OCI-LY3 (cell line): Measurements from ENCODE around the gene CFH.
"Not testable (repeated sequence)": the region's sequence is repeated elsewhere in the genome, so short reads cannot be mapped to it uniquely, and the experiment has no call there.

Experiments
- H2AFZ ChIP-seq: fragments of 200-600, 300-600 bp; shearing (Covaris generic); 2 replicates; pipeline ENCODE4 v1.6.0; 2014; ENCODE audit warnings: antibody characterized with exemption, low read depth, low read length
- H3K27ac ChIP-seq: fragments of 200-600, 300-600 bp; sonication (generic); 2 replicates; pipeline ENCODE4 v1.5.1; 2014; ENCODE audit warnings: mild to moderate bottlenecking, low read length, moderate library complexity, mixed read lengths
- H3K27me3 ChIP-seq: fragments of 200-600, 300-600 bp; sonication (generic); 2 replicates; pipeline ENCODE4 v1.6.1; 2014; ENCODE audit warnings: low read depth, low read length, mixed read lengths
- H3K36me3 ChIP-seq: fragments of 200-600, 300-600 bp; sonication (generic); replicated peaks from 2 replicates; pipeline ENCODE3; 2014; ENCODE audit warnings: low read depth, low read length, mixed read lengths
- H3K4me1 ChIP-seq: fragments of 300-600, 200-600 bp; sonication (generic); 2 replicates; pipeline ENCODE4 v1.6.1; 2014; ENCODE audit warnings: low read length, mixed read lengths
- H3K4me2 ChIP-seq: fragments of 200-600, 300-600 bp; sonication (generic); 2 replicates; pipeline ENCODE4 v1.6.1; 2014; ENCODE audit warnings: low read length, mixed read lengths
- H3K4me3 ChIP-seq: fragments of 300-600, 200-600 bp; sonication (generic); 2 replicates; pipeline ENCODE4 v1.5.1; 2014; ENCODE audit warnings: antibody characterized with exemption, mild to moderate bottlenecking, low read length, moderate library complexity
- H3K79me2 ChIP-seq: fragments of 300-600, 200-600 bp; shearing (Covaris generic); 2 replicates; pipeline ENCODE4 v1.6.1; 2014; ENCODE audit warnings: mild to moderate bottlenecking, low read length, mixed read lengths
- H3K9ac ChIP-seq: fragments of 300-600, 200-600 bp; shearing (Covaris generic); 2 replicates; pipeline ENCODE4 v1.6.0; 2014; ENCODE audit warnings: mild to moderate bottlenecking, low read length, moderate library complexity
- H3K9me3 ChIP-seq: fragments of 200-600, 300-600 bp; shearing (Covaris generic); 2 replicates; pipeline ENCODE4 v1.6.1; 2014; ENCODE audit warnings: low read length, mixed read lengths; ENCODE audit not compliant: insufficient read depth
- H4K20me1 ChIP-seq: fragments of 200-600, 300-600 bp; sonication (generic); 2 replicates; pipeline ENCODE4 v1.6.1; 2016; ENCODE audit warnings: low read length, mixed read lengths; ENCODE audit not compliant: insufficient read depth
- EZH2phosphoT487 ChIP-seq: fragments of 200-600 bp; shearing (Covaris generic); IDR thresholded peaks from 2 replicates; pipeline ENCODE4 v1.6.1; 2018; ENCODE audit warnings: antibody characterized with exemption, mixed run types, low read depth
- TF ChIP-seq, protein P1 (sequence below): fragments of 200-600, 300-600 bp; sonication (generic); IDR thresholded peaks from 2 replicates; pipeline ENCODE4 v1.5.1; 2014; ENCODE audit warnings: antibody characterized with exemption, low read length, low read depth

CFH gene

DNA sequence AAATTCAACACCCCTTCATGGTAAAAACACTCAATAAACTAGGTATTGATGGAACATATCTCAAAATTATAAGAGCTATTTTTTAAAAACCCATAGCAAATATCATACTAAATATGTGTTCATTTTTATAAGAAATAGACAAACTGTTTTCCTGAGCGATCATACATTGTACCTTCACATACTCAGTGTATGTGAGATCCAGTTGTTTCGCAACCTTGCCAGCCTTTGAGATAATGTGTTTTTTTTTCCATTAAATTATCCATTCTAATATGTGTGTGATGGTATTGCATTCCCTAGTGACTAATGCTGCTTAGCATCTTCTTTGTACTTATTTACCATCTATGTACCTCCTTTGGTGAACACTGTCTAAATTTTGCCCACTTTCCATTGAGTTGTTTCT is 47.1 kb downstream of the CFH start:
- Histone ChIP-seq H3K79me2 (no peaks in the 10 kb centered on the region), H3K36me3 (no peaks in the 10 kb centered on the region), H3K9ac (no peak overlapping the region), H2AFZ (no peak overlapping the region), H3K4me3 (no peak overlapping the region), H3K27ac (no peak overlapping the region), H3K9me3 (no peaks in the 10 kb centered on the region), H4K20me1 (no peaks in the 10 kb centered on the region), H3K27me3 (no peaks in the 10 kb centered on the region), H3K4me1 (no peaks in the 10 kb centered on the region), H3K4me2 (no peak overlapping the region)
- TF ChIP-seq, protein P1, sequence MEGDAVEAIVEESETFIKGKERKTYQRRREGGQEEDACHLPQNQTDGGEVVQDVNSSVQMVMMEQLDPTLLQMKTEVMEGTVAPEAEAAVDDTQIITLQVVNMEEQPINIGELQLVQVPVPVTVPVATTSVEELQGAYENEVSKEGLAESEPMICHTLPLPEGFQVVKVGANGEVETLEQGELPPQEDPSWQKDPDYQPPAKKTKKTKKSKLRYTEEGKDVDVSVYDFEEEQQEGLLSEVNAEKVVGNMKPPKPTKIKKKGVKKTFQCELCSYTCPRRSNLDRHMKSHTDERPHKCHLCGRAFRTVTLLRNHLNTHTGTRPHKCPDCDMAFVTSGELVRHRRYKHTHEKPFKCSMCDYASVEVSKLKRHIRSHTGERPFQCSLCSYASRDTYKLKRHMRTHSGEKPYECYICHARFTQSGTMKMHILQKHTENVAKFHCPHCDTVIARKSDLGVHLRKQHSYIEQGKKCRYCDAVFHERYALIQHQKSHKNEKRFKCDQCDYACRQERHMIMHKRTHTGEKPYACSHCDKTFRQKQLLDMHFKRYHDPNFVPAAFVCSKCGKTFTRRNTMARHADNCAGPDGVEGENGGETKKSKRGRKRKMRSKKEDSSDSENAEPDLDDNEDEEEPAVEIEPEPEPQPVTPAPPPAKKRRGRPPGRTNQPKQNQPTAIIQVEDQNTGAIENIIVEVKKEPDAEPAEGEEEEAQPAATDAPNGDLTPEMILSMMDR, result no peak
- TF ChIP-seq EZH2phosphoT487, result no peak

DNA sequence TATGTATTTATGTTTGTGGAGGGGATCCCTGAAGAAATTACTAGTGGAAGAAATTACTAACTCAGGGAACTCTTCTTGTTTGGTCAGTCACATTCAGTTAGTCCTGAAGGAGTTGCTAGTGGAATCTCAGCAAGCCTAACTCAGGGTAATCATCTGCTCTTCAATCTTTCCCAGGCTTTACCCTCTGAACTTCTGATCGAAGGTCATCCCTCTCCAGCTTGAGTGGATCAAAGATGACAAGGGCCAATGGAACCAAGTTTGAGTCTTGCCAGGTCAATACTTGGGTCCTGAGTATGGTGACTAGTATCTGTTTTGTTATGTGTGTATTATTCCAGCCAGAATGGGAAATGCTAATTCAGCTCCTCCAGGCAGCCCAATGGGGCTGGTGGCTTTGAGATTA is 49.3 kb downstream of the CFH start:
- H3K4me3 ChIP-seq, result no peak overlapping the region
- H3K4me2 ChIP-seq, result no peak overlapping the region
- H3K27ac ChIP-seq, result no peak overlapping the region
- H3K9me3 ChIP-seq, result no peaks in the 10 kb centered on the region
- no peaks in the 10 kb centered on the region for H3K36me3 ChIP-seq
- H4K20me1 ChIP-seq, result no peaks in the 10 kb centered on the region
- no peak overlapping the region for H3K9ac ChIP-seq
- no peak for TF ChIP-seq EZH2phosphoT487
- no peak overlapping the region for H2AFZ ChIP-seq
- H3K4me1 ChIP-seq, result no peaks in the 10 kb centered on the region
- H3K27me3 ChIP-seq, result no peaks in the 10 kb centered on the region
- no peaks in the 10 kb centered on the region for H3K79me2 ChIP-seq

DNA sequence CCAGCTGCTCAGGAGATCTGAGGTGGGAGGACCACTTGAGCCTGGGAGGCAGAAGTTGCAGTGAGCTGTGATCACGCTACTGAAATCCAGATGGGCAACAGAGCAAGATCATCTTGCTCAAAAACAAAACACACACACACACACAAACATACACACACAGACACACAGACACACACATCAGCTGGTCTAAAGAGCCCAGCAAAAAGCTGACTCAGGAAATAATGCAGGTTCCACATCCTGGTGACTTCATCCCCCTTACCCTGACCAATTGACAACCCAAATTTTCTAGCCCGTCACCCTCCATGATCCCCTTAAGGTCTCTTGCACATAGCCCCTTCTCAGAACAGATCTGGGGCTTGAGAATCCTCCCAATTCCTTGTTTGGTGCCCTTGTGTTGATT is 58.0 kb downstream of the CFH start:
- H3K9me3 ChIP-seq, H3K79me2 ChIP-seq, H3K4me2 ChIP-seq, H2AFZ ChIP-seq, H3K27me3 ChIP-seq, H3K36me3 ChIP-seq, H3K27ac ChIP-seq, H3K9ac ChIP-seq, H4K20me1 ChIP-seq, H3K4me1 ChIP-seq, H3K4me3 ChIP-seq: not testable (repeated sequence)

DNA sequence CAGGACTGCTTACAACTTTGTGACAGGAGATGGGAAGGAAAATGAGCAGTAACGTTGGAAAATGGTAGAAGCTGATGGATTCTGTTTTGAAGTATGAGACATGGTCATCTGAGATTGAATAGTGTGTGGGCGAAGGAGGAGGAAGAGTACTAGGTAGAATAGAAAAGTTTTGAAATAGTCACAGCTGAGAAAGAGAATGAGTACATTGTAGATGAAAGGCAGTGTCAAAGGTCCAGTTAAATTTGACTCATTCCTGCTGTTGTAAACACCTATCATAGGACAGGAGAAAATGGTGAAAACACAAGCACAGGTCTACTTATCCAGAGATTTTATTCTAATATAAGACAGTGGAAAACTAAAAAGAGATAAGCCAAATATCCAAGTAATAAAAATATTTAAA is 66.0 kb downstream of the CFH start:
- no peak for TF ChIP-seq EZH2phosphoT487
- TF ChIP-seq, protein P1, result no peak
- H3K9ac ChIP-seq, result no peak overlapping the region
- no peak overlapping the region for H2AFZ ChIP-seq
- H3K4me1 ChIP-seq, result no peaks in the 10 kb centered on the region
- H3K4me3 ChIP-seq, result no peak overlapping the region
- H3K36me3 ChIP-seq, result no peaks in the 10 kb centered on the region
- no peak overlapping the region for H3K4me2 ChIP-seq
- H3K27me3 ChIP-seq, result no peaks in the 10 kb centered on the region
- no peaks in the 10 kb centered on the region for H4K20me1 ChIP-seq
- no peak overlapping the region for H3K27ac ChIP-seq
- no peaks in the 10 kb centered on the region for H3K9me3 ChIP-seq
- no peaks in the 10 kb centered on the region for H3K79me2 ChIP-seq

DNA sequence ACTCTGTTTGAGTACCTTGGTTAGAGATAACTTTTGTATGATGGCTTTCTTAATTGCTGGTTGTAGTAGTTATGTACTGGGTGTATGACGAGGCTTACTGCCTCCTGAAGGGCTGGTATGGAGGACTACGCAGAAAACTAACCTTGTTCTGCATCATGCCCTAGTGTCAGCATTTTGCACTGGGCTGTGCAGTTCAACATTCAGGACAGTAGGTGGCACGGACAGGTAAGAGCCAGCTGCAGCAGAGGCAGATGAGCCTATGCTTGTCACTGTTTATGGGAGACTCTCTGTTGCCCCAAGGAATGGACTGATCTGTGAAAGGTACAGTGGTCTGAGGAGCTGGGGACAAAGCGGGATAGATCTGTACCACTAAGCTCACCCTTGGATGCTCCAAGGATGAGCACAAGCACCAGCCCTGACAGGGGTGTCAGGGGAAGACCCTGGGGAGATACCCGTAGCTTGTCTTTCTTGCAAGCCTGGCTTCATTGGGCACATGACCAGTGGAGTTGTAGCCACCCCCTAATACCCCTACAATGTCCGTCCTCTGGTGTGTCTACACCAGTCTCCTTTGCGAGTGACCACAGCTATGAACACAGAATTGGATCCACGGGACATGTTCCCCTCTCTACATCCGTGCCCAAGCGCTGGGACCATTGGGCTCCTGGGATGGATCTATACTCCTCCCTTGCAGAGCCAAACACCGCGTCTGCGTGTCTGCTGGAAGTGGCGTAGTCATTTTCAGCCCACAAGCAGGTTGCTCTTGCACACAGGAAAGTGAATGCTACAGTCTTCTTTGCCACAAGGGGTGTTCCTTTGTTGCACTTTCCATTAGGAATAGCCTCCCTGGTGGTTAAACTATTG is 71.7 kb downstream of the CFH start:
- TF ChIP-seq, protein P1, result peak; percentile 94
- TF ChIP-seq EZH2phosphoT487, result no peak
- H2AFZ ChIP-seq, result no peak overlapping the region
- H3K36me3 ChIP-seq, result no peaks in the 10 kb centered on the region
- H3K27ac ChIP-seq, result no peak overlapping the region
- no peaks in the 10 kb centered on the region for H3K9me3 ChIP-seq
- H3K9ac ChIP-seq, result no peak overlapping the region
- no peaks in the 10 kb centered on the region for H3K79me2 ChIP-seq
- H3K4me2 ChIP-seq, result no peak overlapping the region
- no peaks in the 10 kb centered on the region for H4K20me1 ChIP-seq
- H3K27me3 ChIP-seq, result no peaks in the 10 kb centered on the region
- H3K4me3 ChIP-seq, result no peak overlapping the region
- no peaks in the 10 kb centered on the region for H3K4me1 ChIP-seq
